Neural cell (in vitro differentiated cells): ENCODE data around the gene SMG6. TPM values are rescaled to one million over a fixed set of nuclear protein-coding genes. Genes with fewer than 3 reads are reported as not detected.

ENCODE experiments used
- H2AFZ ChIP-seq: fragments of 200-600, 300-800 bp; sonication (generic), shearing (Covaris generic); 2 replicates; pipeline ENCODE4 v1.6.0; 2014; ENCODE audit warnings: low read depth, mild to moderate bottlenecking, antibody characterized with exemption, low read length, moderate library complexity
- H3F3A ChIP-seq: fragments of 200-600 bp; shearing (Covaris generic); 2 replicates; pipeline ENCODE4 v1.6.1; 2016; ENCODE audit warnings: mild to moderate bottlenecking, moderate library complexity, mixed read lengths, antibody characterized with exemption, low read length; ENCODE audit not compliant: insufficient read depth, poor library complexity, severe bottlenecking
- H3K27ac ChIP-seq: fragments of 200-600, 300-800 bp; sonication (generic), shearing (Covaris generic); 2 replicates; pipeline ENCODE4 v1.5.1; 2014; ENCODE audit warnings: mild to moderate bottlenecking, low read length, moderate library complexity
- H3K27me3 ChIP-seq: fragments of 300-800, 200-600 bp; sonication (generic), shearing (Covaris generic); 2 replicates; pipeline ENCODE4 v1.6.0; 2014; ENCODE audit warnings: mild to moderate bottlenecking, low read depth, low read length, moderate library complexity; ENCODE audit not compliant: insufficient read depth
- H3K36me3 ChIP-seq: fragments of 300-800, 200-600 bp; sonication (generic), shearing (Covaris generic); 2 replicates; pipeline ENCODE4 v1.5.1; 2014; ENCODE audit warnings: mild to moderate bottlenecking, antibody characterized with exemption, low read length, moderate library complexity; ENCODE audit not compliant: insufficient read depth
- H3K4me2 ChIP-seq: fragments of 300-800, 200-600 bp; sonication (generic), shearing (Covaris generic); 2 replicates; pipeline ENCODE4 v1.6.0; 2014; ENCODE audit warnings: mild to moderate bottlenecking, low read length
- H3K4me3 ChIP-seq: fragments of 300-800, 200-600 bp; sonication (generic), shearing (Covaris generic); 2 replicates; pipeline ENCODE4 v1.5.1; 2014; ENCODE audit warnings: mild to moderate bottlenecking, low read length, moderate library complexity
- H3K79me2 ChIP-seq: fragments of 200-600 bp; shearing (Covaris generic); replicated peaks from 2 replicates; pipeline ENCODE4 v1.6.0; 2014; ENCODE audit warnings: mild to moderate bottlenecking, low read length, moderate library complexity; ENCODE audit not compliant: insufficient read depth
- H3K9ac ChIP-seq: fragments of 300-800, 200-600 bp; sonication (generic), shearing (Covaris generic); 2 replicates; pipeline ENCODE4 v1.6.1; 2016; ENCODE audit warnings: mild to moderate bottlenecking, low read length, mixed read lengths
- H3K9me2 ChIP-seq: fragments of 200-600 bp; shearing (Covaris generic); 2 replicates; pipeline ENCODE4 v1.6.1; 2016; ENCODE audit warnings: mild to moderate bottlenecking, low read length, mixed read lengths; ENCODE audit not compliant: insufficient read depth
- H3K9me3 ChIP-seq: fragments of 200-600, 300-800 bp; sonication (generic), shearing (Covaris generic); 2 replicates; pipeline ENCODE4 v1.6.1; 2016; ENCODE audit warnings: mild to moderate bottlenecking, mixed run types, low read length, moderate library complexity, mixed read lengths
- H4K20me1 ChIP-seq: fragments of 200-600 bp; shearing (Covaris generic); 2 replicates; pipeline ENCODE4 v1.6.1; 2016; ENCODE audit warnings: mild to moderate bottlenecking, mixed run types; ENCODE audit not compliant: insufficient read depth
- CTCF ChIP-seq: fragments of 450-650 bp; IDR thresholded peaks from 2 replicates; pipeline ENCODE4 v1.5.1; 2014; ENCODE audit warnings: antibody characterized with exemption, mild to moderate bottlenecking, moderate library complexity; ENCODE audit not compliant: poor library complexity, severe bottlenecking
- EP300 ChIP-seq: fragments of 450-650 bp; conservative IDR thresholded peaks from 2 replicates; pipeline ENCODE4 v1.6.1; 2014; ENCODE audit warnings: antibody characterized with exemption, mild to moderate bottlenecking, moderate library complexity; ENCODE audit not compliant: poor library complexity, severe bottlenecking
- EZH2 ChIP-seq: fragments of 200-600, 300-800 bp; shearing (Covaris generic), sonication (generic); IDR thresholded peaks from 2 replicates; pipeline ENCODE4 v1.6.1; 2014; ENCODE audit warnings: antibody characterized with exemption, low read length, borderline replicate concordance, mild to moderate bottlenecking; ENCODE audit not compliant: insufficient read depth, poor library complexity, severe bottlenecking
- MXI1 ChIP-seq: fragments of 450-650 bp; conservative IDR thresholded peaks from 2 replicates; pipeline ENCODE4 v1.6.1; 2014; ENCODE audit warnings: antibody characterized with exemption, mild to moderate bottlenecking; ENCODE audit not compliant: poor library complexity, severe bottlenecking
- POLR2AphosphoS5 ChIP-seq: IDR thresholded peaks from 2 replicates; pipeline ENCODE4 v1.6.1; 2012
- RAD21 ChIP-seq: fragments of 450-650 bp; conservative IDR thresholded peaks from 2 replicates; pipeline ENCODE4 v1.6.1; 2014; ENCODE audit warnings: antibody characterized with exemption, mild to moderate bottlenecking, moderate library complexity
- REST ChIP-seq: IDR thresholded peaks from 2 replicates; pipeline ENCODE4 v1.6.1; 2012; ENCODE audit warnings: borderline replicate concordance
- SMC3 ChIP-seq: fragments of 450-650 bp; conservative IDR thresholded peaks from 2 replicates; pipeline ENCODE4 v1.6.1; 2014; ENCODE audit warnings: antibody characterized with exemption, mild to moderate bottlenecking, moderate library complexity; ENCODE audit not compliant: poor library complexity
- TAF1 ChIP-seq: IDR thresholded peaks from 2 replicates; pipeline ENCODE4 v1.6.1; 2012; ENCODE audit warnings: low read depth
- polyA plus RNA-seq: library from polyadenylated mRNA; depleted of rRNA; stranded (reverse); fragments of >200 nt; gene quantifications from 2 replicates; pipeline ENCODE4 v1.2.3, GENCODE V29; 2014

Gene SMG6
- polyA plus RNA-seq, 1 donor from 2014 or later, result 13.9 TPM

DNA sequence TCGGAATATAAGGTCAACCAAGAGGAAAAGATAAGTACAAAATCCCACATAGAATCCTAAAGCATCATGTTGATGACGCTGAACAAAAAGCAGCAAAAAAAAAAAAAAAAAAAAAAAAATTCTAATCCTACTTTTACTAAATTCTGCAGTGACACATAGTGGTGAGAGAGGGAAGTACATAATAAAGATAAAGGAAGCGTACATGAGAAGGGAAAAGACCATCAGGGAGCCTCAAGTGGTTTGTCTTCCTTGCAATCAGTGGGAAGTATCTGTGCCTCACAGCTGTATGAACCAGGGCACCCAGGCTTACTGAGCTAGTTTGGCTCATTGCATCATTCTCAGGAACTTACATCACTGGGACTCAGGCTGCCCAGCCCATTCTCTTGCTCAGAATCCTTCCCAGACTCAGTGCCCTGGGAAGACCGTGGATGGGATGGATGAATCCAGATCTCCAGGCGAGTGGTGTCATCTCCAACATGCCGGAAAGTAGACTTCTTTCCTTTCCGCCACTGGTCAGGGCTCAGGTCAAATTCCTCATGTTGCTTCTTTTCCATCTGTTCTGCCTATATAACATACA is 21.2 kb downstream of the SMG6 start:
- H3K9me3 ChIP-seq, result no peaks in the 10 kb centered on the region
- no peak overlapping the region for H3K27ac ChIP-seq
- H3F3A ChIP-seq, result no peaks in the 10 kb centered on the region
- H4K20me1 ChIP-seq, result no peaks in the 10 kb centered on the region
- H3K36me3 ChIP-seq, result peaks cover 5% of the 10 kb centered on the region
- no peak overlapping the region for H3K9ac ChIP-seq
- H3K4me3 ChIP-seq, result no peak overlapping the region
- H2AFZ ChIP-seq, result no peak overlapping the region
- H3K79me2 ChIP-seq, result no peaks in the 10 kb centered on the region
- no peaks in the 10 kb centered on the region for H3K9me2 ChIP-seq
- no peak overlapping the region for H3K4me2 ChIP-seq
- H3K27me3 ChIP-seq, result no peaks in the 10 kb centered on the region
- no peak for TF ChIP-seq POLR2AphosphoS5
- TF ChIP-seq EZH2, result no peak
- peak; percentile 72 for TF ChIP-seq SMC3
- peak; percentile 76 for TF ChIP-seq CTCF
- TF ChIP-seq MXI1, result no peak
- TF ChIP-seq TAF1, result no peak
- peak; percentile 71 for TF ChIP-seq RAD21
- TF ChIP-seq REST, result no peak
- no peak for TF ChIP-seq EP300

DNA sequence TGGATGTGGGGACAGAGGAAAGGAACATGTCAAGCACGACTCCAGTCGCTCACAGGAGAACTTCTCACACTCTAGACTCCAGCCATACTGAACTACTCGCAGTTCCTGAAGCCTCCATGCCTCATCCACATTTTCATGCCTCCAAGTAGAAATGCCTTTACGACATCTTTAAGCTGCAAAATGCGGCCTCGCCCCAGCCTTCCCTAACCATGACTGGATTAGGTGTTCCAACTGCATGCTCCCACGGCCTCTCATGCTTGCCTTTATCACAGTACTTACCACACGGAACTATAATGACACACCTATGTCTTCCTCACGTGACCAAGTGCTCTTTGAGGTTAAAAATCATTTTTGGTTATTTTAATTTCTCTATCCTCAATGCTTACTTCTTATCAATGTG is 23.9 kb downstream of the SMG6 start:
- Histone ChIP-seq H3K4me3 (no peak overlapping the region), H3K9ac (no peak overlapping the region), H3K9me3 (no peaks in the 10 kb centered on the region), H3K27ac (no peak overlapping the region), H3K79me2 (no peaks in the 10 kb centered on the region), H2AFZ (no peak overlapping the region), H3F3A (no peaks in the 10 kb centered on the region), H3K27me3 (no peaks in the 10 kb centered on the region), H4K20me1 (no peaks in the 10 kb centered on the region), H3K9me2 (no peaks in the 10 kb centered on the region), H3K36me3 (peaks cover 5% of the 10 kb centered on the region), H3K4me2 (no peak overlapping the region)
- TF ChIP-seq POLR2AphosphoS5 (no peak), REST (no peak), RAD21 (no peak), EZH2 (no peak), TAF1 (no peak), MXI1 (no peak), CTCF (no peak), SMC3 (no peak), EP300 (no peak)
